NCI-H226 (cell line): ENCODE measurements around the gene MTG1.
"Not testable (repeated sequence)": the region's sequence is repeated elsewhere in the genome, so short reads cannot be mapped to it uniquely, and the experiment has no call there.

Experiments
- DNase-seq: peaks from one replicate; pipeline ENCODE4 v3.0.0-alpha.2; 2015

The MTG1 gene

DNA sequence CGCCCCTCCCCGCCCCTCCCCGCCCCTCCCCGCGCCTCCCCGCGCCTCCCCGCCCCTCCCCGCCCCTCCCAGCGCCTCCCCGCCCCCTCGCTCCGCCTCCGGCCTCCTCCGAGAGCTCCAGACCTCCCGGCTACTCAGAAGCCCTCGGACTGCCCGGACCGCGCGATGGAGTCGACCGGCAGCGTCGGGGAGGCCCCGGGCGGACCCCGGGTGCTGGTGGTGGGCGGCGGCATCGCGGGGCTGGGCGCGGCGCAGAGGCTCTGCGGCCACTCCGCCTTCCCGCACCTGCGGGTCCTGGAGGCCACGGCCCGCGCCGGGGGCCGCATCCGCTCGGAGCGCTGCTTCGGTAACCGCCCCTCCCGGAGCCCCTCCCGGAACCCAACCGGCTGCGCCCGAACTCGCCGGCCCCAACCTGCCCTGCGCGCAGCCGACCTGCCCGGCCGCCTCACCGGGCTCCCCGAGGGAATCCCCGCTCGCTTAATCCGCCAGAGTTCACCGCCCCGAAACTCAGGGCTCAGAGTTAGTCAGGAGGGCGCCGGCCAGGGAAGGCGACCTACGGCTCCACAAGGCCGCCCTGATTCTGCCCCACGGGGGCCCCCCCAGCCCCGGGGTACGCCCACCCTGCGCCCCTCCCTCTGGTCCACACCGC is 14.7 kb upstream of the MTG1 start, which contains the start of gene PAOX:
PAOX (plus strand) TSS at position 111 of the 649 bp plus-strand sequence; CDS start at position 166, 55 bp downstream.
- DNase-seq, result no peak

DNA sequence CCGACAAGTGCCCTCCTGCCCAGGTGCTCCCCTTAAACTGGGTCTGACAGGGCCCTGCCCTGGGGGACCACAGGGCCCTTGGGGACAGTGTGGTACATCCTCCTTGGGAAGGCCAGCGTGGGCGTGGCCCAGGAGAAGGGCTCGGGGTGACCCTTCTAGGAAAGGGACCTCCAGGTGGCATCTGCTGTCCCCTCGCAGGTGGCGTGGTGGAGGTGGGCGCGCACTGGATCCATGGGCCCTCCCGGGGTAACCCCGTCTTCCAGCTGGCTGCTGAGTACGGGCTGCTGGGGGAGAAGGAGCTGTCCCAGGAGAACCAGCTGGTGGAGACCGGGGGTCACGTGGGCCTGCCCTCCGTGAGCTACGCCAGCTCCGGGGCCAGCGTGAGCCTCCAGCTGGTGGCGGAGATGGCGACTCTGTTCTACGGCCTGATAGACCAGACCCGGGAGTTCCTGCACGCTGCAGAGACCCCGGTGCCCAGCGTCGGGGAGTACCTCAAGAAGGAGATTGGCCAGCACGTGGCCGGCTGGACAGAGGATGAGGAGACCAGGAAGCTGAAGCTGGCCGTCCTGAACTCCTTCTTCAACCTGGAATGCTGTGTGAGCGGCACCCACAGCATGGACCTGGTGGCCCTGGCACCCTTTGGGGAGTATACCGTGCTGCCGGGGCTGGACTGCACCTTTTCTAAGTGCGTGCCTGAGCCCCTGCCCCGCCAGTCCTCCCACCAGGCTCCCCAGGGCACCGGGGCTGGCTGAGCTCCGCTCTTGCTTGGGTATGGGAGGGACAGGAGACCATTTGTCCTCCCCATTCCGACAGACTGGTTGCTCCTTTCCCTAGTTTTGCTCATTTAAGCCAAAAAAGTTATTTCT is 13.9 kb upstream of the MTG1 start:
- no peak for DNase-seq

DNA sequence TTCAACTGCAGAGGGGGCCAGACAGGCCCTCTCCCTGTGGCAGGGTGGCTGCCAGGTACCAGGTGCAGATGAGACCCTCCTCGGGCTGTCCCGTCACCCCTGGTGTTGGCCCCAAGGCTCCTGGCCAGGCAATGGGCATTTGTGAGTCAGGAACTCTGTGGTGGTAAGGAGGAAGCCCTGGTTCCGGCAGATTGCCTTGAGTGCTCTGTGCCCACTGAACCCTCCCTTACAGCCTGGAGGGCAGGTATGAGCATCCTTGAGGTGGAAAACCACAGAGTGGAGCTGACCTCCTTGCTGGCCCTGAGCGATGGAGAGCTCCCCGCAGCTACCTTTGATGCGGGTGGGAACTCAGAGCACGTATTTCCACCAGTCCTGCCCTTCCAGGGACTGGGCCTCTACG is 12.9 kb upstream of the MTG1 start:
- no peak for DNase-seq

DNA sequence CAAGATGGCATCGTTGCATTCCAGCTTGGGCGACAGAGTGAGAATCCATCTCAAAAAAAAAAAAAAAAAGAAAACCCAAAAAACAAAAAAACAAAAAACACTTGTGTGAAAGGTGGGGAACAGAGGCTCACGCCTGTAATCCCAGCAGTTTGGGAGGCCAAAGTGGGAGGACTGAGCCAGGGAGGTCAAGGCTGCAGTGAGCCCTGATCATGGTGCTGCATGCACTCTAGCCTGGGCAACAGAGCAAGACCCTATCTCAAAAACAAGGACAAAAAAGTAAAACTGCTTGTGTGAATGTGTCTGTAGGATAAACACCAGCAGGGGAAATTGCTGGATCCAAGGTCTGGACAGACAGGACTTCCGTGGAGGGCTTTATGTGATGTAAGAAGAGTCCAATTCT is 10.4 kb upstream of the MTG1 start:
- DNase-seq, result no peak

DNA sequence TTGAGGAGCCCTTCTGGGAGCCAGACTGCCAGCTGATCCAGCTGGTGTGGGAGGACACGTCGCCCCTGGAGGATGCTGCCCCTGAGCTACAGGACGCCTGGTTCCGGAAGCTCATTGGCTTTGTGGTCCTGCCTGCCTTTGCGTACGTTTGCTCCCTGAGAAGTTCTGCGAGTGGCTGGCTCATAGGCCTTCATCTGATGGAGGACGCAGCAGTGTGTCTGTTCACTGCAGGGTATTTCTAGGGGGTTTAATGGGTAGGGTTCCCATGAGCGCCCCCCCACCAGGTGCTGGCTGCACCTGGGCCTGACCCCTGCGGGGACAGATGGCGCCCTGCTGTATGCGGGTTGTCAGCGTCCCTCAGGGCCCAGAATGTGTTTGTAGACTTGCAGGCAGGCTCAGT is 9.9 kb upstream of the MTG1 start:
- no peak for DNase-seq

DNA sequence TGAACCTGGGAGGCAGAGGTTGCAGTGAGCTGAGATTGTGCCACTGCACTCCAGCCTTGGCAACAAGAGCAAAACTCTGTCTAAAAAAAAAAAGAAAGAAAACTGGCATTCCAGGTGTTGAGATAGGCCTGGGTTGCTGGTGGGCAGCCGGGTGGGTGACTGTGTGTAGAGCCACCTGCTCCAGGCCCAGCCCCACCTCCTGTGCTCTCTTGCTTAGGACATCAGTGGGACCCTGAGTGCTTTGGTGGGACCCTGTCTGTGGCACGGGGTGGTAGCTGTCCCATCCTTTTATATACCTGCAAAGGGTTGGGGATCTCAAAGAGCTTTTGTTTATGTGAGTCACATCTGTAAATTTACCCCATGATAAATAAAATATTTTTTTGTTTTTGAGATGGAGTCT is 8.7 kb upstream of the MTG1 start:
- DNase-seq, result no peak

DNA sequence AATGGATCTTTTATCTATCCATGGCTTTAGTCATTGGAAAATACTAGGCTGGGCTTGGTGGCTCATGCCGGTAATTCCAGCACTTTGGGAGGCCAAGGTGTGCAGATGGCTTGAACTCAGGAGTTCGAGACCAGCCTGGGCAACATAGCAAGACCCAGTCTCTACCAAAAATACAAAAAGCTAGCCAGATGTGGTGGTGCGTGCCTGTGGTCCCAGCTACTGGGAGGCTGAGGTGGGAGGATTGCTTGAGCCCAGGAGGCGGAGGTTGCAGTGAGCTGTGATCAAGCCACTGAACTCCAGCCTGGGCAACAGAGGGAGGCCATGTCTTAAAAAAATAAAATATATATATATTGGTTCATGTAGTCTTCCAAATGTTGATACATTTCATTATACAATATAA is 7.0 kb upstream of the MTG1 start:
- DNase-seq, result not testable (repeated sequence)

DNA sequence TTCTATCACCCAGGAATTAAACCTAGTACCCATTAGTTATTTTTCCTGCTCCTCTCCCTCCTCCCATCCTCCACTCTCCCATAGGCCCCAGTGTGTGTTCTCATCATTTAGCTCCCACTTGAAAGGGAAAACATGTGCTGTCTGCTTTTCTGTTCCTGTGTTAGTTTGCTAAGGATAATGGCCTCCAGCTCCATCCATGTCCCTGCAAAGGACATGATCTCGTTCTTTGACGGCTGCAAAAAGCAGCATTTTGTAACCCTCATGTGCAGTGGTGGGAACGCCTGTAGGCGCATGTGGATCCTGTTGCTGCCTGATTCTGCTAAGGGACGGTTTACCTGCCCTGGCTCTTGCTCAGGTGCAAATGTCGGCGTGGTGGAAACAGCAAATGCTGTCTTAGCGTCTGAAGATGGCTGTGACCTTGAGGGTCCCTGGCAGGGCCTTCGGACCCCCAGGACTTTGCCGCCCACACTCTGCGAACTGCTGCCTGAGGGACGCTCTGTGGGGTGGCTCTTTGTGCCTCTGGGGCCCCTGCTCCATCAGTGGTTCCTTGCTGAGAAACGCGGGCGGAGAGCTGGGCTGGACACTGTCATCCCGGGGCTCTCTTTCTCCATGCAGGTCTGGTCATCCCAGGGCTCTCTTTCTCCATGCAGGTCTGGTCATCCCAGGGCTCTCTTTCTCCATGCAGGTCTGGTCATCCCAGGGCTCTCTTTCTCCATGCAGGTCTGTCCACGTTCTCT is 5.6 kb upstream of the MTG1 start:
- no peak for DNase-seq

DNA sequence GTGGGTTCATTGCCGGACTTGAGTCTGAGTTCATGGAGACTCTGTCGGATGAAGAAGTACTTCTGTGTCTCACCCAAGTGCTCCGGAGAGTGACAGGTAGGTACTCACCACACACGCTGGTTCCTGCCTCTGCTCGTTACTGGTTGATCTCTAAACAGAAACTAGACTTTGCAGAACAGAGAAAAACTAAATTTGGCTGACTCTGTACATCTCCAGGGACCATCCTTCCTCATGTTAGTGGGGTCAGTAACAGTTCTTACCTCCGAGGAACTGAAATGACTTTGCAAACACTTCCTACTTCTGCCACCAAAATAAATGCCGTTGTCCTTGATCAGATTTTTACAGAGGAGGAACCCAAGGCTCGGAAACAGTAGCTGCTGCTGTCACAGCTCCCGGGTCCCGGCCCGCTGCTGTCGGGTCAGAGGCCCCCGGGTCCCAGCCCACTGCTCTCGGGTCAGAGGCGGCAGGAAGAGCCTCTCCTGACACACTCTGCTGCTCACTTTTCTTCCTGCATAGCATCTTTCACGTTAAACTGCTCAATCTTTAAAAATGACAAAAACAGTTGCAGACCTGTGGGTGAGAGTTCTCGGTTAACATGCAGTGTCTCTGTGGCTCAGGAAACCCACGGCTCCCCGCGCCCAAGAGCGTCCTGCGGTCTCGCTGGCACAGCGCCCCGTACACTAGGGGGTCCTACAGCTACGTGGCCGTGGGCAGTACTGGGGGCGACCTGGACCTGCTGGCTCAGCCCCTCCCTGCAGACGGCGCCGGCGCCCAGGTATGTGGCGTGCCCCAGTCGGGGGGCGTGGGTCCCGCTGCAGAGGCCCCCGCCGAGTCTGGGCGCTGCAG is 4.8 kb upstream of the MTG1 start:
- DNase-seq, result no peak

DNA sequence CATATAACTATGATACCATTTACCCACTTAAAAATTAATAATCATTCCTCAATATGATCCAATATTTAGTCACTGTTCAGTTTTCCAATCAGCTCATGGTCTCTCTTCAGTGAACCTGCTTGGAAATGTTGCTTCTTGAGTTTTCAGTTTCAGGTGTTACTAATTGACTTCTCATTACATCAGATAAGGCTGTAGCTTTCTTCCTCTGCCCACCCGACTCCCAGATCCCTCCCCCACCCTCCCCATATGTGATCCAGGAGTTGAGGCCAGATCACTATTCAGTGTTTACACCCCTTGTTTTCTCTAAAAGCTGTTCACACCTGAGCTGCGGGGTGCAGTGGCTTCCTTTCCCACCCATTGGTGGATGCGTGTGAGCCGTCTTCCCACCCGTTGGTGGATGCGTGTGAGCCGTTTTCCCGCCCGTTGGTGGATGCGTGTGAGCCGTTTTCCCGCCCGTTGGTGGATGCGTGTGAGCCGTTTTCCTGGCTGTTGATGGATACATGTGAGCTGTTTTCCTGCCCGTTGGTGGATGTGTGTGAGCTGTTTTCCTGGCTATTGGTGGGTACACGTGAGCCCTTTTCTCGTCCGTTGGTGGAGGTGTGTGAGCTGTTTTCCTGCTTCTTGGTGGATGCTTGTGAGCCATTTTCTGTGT is 3.2 kb upstream of the MTG1 start:
- no peak for DNase-seq

DNA sequence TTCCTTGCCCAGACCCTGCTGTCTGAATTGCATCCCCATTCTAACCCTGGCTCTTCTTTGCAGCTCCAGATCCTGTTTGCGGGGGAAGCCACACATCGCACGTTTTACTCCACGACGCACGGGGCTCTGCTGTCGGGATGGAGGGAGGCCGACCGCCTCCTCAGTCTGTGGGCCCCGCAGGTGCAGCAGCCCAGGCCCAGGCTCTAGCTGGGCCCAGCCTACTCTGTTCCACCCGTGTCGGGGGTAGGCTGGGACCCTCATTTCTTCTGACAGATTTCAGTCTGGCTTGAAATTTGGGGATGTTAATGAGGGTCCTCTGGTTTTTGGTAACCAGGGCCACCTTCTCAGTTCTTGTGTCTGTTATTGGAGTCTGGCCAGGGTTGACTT is 2.7 kb upstream of the MTG1 start:
- DNase-seq, result no peak

DNA sequence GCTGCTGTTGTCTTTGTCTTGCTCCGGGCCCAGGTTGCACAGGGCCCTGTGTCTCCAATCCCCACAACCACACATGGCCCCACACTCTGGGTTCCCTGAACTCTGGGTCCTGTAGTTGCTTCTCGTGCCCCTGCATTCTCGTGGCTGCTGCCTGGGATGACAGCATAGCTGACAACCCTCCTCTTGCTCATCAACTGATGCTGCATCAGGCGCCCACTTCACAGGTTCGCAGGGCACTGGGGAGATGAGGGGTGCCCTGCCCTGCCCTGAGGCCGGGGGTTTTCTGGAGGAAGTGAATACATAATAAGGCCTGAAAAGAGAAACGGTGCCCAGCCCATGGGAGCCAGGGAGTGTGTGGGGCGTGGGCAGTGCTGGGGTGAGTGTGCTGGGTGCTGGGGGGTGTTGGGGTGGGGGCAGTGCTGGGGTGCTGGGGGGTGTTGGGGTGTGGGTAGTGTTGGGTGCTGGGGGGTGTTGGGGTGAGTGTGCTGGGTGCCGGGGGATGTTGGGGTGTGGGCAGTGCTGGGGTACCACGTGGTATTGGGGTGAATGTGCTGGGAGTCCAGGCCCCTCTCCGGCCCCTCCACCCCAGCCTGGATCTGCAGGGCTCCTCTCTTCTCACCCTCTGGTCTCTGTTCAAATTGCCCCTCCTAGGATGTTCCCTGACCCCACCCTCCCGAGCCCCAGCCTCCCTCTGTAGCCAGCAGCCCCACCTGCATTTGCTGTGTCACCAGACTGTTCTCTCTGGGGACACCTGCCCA is 2.0 kb upstream of the MTG1 start:
- no peak for DNase-seq

DNA sequence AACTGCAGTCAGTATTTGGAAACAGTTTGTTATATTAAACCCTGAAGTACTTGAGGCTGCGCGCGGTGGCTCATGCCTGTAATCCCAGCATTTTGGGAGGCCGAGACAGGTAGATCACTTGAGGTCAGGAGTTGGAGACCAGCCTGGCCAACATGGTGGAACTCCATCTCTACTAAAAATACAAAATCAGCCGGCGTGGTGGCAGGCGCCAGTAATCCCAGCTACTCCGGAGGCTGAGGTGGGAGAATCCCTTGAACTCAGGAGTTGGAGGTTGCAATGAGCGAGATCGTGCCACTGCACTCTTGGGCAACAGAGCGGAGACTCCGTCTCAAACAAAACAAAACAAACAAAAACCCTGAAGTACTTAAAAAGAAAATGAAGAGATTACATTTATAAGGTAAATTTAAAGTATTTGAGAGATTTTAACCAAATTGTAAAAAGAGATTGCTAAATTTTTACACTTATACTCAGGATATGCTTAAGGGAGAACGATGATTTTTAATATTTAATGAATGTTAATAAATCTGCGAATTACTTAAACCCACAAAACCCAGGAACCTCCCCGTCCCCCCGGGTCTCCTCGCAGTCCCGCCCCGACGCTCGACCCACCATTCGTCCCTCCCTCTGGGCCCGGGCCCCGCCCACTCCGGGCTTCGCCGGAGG is 425 bp upstream of the MTG1 start:
- no peak for DNase-seq

DNA sequence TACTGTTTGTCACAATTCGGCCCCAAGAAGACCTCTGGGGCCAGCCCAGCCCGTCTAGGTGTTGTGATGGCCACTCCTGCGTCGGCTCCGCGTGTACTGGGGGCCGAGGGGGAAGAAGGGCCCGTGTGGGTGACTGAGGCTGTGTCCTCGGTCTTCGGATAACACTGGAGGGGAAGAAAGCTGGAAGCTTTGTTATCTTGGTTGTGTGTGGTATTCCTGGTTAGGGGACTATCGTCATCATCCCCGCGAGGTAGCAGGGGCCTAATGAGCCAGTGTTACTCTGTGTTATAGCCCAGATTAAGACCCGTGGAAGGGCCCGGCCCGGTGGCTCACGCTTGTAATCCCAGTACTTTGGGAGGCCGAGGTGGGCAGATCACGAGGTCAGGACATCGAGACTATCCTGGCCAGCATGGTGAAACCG is 854 bp downstream of the MTG1 start:
- no peak for DNase-seq

DNA sequence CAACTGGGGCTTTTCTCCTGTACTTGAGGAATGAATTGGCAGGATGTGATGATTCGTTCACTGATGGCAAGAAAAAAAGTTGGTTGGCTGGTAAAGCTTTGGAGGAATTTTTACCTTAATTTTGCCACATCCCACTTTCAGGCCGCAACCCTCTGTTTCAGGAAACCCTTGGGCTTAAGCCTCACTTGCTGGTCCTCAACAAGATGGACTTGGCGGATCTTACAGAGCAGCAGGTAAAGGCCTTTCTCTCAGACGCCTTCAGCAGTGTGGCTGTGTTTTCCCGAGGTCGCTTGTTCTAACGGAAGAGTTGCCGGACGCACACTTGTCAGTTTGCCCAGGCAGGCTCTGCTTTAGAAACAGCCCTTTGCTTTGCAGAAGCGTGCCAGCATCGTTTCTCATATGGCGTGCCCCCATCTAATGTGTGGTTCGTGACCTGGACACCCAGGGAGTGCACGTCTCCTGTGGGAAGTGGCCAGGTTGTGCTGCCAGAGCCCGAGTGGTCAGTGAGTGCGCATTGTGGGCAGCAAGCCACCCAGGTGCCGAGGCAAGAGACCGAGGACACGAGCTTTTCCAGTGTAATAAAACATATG is 2.2 kb downstream of the MTG1 start:
- DNase-seq, result no peak

DNA sequence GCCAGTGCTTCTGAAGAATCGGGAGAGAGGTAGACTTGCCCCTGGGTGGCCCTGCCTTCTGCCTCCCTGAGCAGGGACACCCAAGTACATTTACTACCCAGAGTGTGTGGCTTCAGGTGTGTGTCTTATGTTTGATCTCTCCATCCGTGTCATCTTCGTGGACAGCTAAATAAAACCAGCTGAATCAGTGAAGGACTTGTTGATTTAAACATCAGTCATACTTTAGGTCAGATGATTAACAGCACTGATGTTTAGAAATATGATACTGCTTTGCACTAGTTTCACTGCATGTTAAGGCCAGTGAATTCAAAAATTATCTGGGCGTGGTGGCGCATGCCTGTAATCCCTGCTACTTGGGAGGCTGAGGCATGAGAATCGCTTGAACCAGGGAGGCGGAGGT is 4.0 kb downstream of the MTG1 start:
- DNase-seq, result no peak

DNA sequence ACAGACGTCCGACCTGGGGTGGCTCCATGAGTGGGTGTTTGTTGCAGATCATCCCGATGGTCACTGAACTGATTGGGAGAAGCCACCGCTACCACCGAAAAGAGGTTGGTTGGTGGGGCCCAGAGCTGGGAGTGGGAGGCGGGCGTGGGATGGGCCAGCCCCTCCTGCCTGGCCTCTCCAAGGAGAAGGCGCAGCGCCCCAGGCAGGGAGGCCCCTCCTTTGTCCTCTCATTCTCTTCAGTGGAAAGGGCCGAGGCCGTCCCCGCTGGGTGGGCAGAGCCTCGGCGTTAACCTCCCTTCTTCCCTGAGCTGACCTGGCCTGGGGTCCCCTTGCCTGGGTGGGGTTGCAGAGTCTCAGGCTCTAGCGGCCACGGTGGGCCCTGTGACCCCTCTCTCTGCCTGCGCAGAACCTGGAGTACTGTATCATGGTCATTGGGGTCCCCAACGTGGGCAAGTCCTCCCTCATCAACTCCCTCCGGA is 5.2 kb downstream of the MTG1 start:
- no peak for DNase-seq

DNA sequence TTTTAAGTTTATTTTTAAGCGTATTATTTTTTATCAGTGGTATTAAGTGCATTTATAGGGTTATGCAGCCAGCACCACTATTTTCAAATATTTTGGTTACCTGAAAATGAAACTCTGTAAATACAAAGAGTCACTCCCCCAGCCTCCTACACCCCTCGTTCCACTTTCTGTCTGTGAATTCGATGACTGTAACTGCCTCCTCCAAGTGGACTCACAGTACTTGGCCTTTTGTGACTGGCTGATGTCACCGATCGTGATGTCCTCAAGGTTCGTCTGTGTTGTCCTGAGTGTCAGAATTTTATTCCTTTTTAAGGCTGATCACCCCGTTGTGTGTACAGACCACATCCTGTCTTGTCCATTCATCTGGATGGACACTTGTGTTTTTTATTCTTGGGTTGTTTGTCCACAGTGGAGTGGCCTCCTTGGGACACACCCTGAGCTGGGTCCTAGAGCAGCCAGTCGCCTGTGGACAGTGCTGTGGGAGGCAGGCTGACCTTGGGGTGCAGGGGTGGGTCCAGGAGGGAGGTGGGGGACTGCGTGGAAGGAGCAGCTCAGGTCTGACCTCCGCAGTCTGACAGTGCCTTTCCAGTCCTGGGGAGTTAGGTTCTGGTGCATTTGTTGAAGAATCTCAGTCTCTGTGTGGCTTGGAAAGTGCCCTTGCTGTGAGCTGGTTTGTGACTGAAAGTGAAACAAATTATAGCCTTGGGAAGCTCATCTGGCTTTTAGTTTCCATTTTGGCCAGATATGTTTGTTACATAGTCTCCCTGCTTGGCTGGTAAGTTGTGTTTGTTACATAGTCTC is 6.9 kb downstream of the MTG1 start:
- no peak for DNase-seq

DNA sequence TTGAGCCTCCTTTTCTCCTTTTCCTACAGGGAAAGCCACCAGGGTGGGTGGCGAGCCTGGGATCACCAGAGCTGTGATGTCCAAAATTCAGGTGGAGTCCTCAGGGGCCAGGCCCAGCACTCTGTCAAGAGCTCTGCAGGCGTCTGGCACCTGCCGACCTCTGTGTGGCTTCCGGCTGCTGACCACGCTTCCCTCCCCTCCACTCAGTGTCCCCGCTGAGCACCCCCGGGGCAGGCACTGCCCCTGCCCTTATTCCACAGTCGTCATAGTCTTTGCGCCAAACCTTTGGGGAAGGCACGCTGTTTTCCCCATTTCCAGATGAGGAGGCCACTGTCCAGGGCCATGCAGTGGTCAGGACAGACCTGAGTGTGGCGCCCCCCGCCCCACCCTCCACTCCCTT is 7.5 kb downstream of the MTG1 start:
- no peak for DNase-seq
